ENCODE data around the gene SLC35A3. TPM values are rescaled to one million over a fixed set of nuclear protein-coding genes. Genes with fewer than 3 reads are reported as not detected.

The SLC35A3 gene
- total and polyA plus RNA-seq, 2 donors (not counting 1 experiment from before 2014, with no cell fraction given): 13.2 to 20.8 TPM

DNA sequence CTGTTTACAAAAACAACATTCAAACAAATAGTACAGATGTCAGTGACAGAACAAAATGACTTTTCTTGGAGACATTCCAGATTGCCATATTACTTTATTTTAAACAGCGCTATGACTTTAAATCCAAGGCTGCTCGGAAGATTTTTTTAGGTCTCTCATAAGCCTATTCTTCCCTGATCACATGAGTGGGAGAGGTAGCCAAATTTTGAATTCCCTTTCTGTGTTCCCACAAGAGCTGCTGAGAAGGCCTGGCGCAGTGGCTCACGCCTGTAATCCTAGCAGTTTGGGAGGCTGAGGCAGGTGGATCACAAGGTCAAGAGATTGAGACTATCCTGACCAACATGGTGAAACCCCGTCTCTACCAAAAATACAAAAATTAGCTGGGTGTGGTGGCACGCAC lies 53.7 kb downstream of the SLC35A3 start:
- H3K4me3 ChIP-seq (replicated peaks in 1 of 4; ENCODE audit: control extremely low read depth in 1 of 4, insufficient read depth in 1 of 4, low read depth in 3 of 4, low read length in 4 of 4): no peak overlapping the region
- no peak overlapping the region for H3K27ac ChIP-seq (ENCODE audit: insufficient read depth, low read length)
- no peak overlapping the region for H2AFZ ChIP-seq (ENCODE audit: low read length)
- H3K27me3 ChIP-seq (ENCODE audit: control insufficient read depth, insufficient read depth, low read length): no peaks in the 10 kb centered on the region
- no peaks in the 10 kb centered on the region for H3K79me2 ChIP-seq (ENCODE audit: control insufficient read depth, insufficient read depth, low read length)
- no peak overlapping the region for H3K9ac ChIP-seq (ENCODE audit: insufficient read depth, low read length)
- no peaks in the 10 kb centered on the region for H3K36me3 ChIP-seq (ENCODE audit: control insufficient read depth, insufficient read depth, low read length)
- no peaks in the 10 kb centered on the region for H4K20me1 ChIP-seq (ENCODE audit: control insufficient read depth, extremely low read depth, insufficient read depth, low read length)
- DNase-seq (ENCODE audit: low read depth in 2 of 2): no peak
- H3K4me1 ChIP-seq (ENCODE audit: control insufficient read depth, extremely low read depth, insufficient read depth, low read length): no peaks in the 10 kb centered on the region
- no peak for TF ChIP-seq EZH2 (IDR thresholded peaks at IDR 0.05; ENCODE audit: low read length, missing control alignments)
- TF ChIP-seq, protein P1, sequence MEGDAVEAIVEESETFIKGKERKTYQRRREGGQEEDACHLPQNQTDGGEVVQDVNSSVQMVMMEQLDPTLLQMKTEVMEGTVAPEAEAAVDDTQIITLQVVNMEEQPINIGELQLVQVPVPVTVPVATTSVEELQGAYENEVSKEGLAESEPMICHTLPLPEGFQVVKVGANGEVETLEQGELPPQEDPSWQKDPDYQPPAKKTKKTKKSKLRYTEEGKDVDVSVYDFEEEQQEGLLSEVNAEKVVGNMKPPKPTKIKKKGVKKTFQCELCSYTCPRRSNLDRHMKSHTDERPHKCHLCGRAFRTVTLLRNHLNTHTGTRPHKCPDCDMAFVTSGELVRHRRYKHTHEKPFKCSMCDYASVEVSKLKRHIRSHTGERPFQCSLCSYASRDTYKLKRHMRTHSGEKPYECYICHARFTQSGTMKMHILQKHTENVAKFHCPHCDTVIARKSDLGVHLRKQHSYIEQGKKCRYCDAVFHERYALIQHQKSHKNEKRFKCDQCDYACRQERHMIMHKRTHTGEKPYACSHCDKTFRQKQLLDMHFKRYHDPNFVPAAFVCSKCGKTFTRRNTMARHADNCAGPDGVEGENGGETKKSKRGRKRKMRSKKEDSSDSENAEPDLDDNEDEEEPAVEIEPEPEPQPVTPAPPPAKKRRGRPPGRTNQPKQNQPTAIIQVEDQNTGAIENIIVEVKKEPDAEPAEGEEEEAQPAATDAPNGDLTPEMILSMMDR (conservative IDR thresholded peaks at IDR 0.05 in 1 of 2, IDR thresholded peaks at IDR 0.05 in 1 of 2; ENCODE audit: low read depth in 1 of 2, low read length in 2 of 2): no peak
- no peaks in the 10 kb centered on the region for H3K9me3 ChIP-seq (ENCODE audit: control insufficient read depth, insufficient read depth, low read depth, low read length)
- no peak overlapping the region for H3K4me2 ChIP-seq (ENCODE audit: extremely low read depth, insufficient read depth, low read length)

DNA sequence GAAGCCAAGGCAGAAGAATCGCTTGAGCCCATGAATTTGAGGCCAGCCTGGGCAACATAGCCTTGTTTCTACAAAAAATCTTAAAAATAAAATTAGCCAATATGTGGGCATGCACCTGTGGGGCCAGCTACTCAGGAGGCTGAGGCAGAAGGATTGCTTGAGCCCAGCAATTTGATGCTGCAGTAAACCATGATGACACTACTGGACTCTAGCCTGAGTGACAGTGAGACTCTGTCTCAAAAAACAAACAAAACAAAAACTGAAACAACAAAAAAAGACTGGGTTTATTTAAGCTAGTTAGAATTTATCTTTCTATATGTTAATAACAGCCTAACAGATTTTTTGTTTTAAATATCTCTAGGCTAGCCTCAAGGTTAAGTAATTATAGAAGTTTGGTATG lies 57.4 kb downstream of the SLC35A3 start:
- Histone ChIP-seq H3K4me2 (ENCODE audit: extremely low read depth, insufficient read depth, low read length) (no peak overlapping the region), H3K4me1 (ENCODE audit: control insufficient read depth, extremely low read depth, insufficient read depth, low read length) (no peaks in the 10 kb centered on the region), H3K79me2 (ENCODE audit: control insufficient read depth, insufficient read depth, low read length) (no peaks in the 10 kb centered on the region), H3K9me3 (ENCODE audit: control insufficient read depth, insufficient read depth, low read depth, low read length) (no peaks in the 10 kb centered on the region), H4K20me1 (ENCODE audit: control insufficient read depth, extremely low read depth, insufficient read depth, low read length) (no peaks in the 10 kb centered on the region), H3K4me3 (replicated peaks in 1 of 4; ENCODE audit: control extremely low read depth in 1 of 4, insufficient read depth in 1 of 4, low read depth in 3 of 4, low read length in 4 of 4) (no peak overlapping the region), H3K36me3 (ENCODE audit: control insufficient read depth, insufficient read depth, low read length) (no peaks in the 10 kb centered on the region), H3K27ac (ENCODE audit: insufficient read depth, low read length) (no peak overlapping the region), H3K9ac (ENCODE audit: insufficient read depth, low read length) (no peak overlapping the region), H2AFZ (ENCODE audit: low read length) (no peak overlapping the region), H3K27me3 (ENCODE audit: control insufficient read depth, insufficient read depth, low read length) (no peaks in the 10 kb centered on the region)
- no peak for TF ChIP-seq EZH2 (IDR thresholded peaks at IDR 0.05; ENCODE audit: low read length, missing control alignments)
- TF ChIP-seq, protein P1 (conservative IDR thresholded peaks at IDR 0.05 in 1 of 2, IDR thresholded peaks at IDR 0.05 in 1 of 2; ENCODE audit: low read depth in 1 of 2, low read length in 2 of 2): no peak
- no peak for DNase-seq (ENCODE audit: low read depth in 2 of 2)

DNA sequence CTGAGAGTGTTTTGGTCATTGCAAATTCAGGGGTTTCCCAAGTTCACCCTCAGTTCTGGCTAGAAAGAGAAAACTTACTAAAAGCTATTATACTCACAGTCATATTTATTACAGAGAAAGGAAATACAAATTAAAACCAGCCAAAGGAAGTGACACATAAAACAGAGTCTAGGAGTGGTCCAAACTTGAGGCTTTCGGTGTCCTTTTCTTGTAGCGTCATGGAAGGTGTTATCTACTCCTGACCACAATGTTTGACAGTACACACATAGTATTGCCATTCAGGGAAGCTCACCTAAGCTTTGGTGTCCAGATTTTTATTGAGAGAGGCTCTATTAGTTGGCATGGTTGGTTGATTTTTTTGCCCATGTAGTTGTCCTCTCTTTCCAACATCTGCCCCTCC lies 59.0 kb downstream of the SLC35A3 start:
- Histone ChIP-seq H3K79me2 (ENCODE audit: control insufficient read depth, insufficient read depth, low read length) (no peaks in the 10 kb centered on the region), H3K36me3 (ENCODE audit: control insufficient read depth, insufficient read depth, low read length) (no peaks in the 10 kb centered on the region), H3K4me3 (replicated peaks in 1 of 4; ENCODE audit: control extremely low read depth in 1 of 4, insufficient read depth in 1 of 4, low read depth in 3 of 4, low read length in 4 of 4) (no peak overlapping the region), H4K20me1 (ENCODE audit: control insufficient read depth, extremely low read depth, insufficient read depth, low read length) (no peaks in the 10 kb centered on the region), H3K27me3 (ENCODE audit: control insufficient read depth, insufficient read depth, low read length) (no peaks in the 10 kb centered on the region), H3K27ac (ENCODE audit: insufficient read depth, low read length) (no peak overlapping the region), H2AFZ (ENCODE audit: low read length) (no peak overlapping the region), H3K9me3 (ENCODE audit: control insufficient read depth, insufficient read depth, low read depth, low read length) (no peaks in the 10 kb centered on the region), H3K4me1 (ENCODE audit: control insufficient read depth, extremely low read depth, insufficient read depth, low read length) (no peaks in the 10 kb centered on the region), H3K4me2 (ENCODE audit: extremely low read depth, insufficient read depth, low read length) (no peak overlapping the region), H3K9ac (ENCODE audit: insufficient read depth, low read length) (no peak overlapping the region)
- no peak for DNase-seq (ENCODE audit: low read depth in 2 of 2)
- no peak for TF ChIP-seq EZH2 (IDR thresholded peaks at IDR 0.05; ENCODE audit: low read length, missing control alignments)
- TF ChIP-seq, protein P1 (conservative IDR thresholded peaks at IDR 0.05 in 1 of 2, IDR thresholded peaks at IDR 0.05 in 1 of 2; ENCODE audit: low read depth in 1 of 2, low read length in 2 of 2): no peak
